ENCODE results near the gene TMEM163. TPM values are rescaled to one million over a fixed set of nuclear protein-coding genes. Genes with fewer than 3 reads are reported as not detected.
A peak's percentile ranks its signal among the peaks of the same experiment; 100 is the strongest.

The TMEM163 gene
- polyA plus RNA-seq, 3 donors = 0.01 TPM; not detected in 2

DNA sequence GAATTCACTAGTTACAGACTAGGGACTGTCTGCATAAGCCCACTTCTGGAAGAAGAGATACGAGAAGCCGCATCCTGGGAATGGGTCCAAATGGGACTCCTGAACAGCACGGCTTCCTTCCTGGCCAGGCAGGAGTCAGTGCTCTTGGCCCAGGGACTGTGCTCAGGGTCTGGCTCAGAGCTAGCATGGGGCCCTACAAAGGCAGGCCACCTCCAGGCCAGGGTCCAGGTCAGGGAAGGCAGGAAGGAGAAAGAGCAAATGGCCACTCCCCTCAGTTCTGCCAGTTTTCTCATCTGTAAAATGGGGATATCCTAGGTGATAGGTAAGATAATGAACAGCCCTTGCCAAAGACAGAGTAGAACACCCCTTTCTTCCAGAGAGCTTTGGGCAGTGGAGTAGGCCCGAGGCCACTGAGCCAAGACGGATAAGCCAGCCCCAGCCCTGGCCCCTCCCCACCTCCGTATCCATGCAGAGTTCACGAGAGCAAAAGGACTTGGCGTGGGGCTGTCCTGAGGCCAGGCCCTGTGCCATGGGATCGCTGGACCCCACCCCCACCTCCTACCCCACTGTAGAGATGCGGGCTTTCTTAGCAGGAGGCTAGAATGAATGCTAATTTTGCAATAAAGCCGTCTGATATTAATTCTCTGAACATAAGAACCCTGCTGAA is 274.9 kb downstream of the TMEM163 start:
- Histone ChIP-seq H3K4me3 (replicated peaks in 1 of 3; ENCODE audit: low read depth in 2 of 3, low read length in 3 of 3) (no peak overlapping the region), H3K79me2 (ENCODE audit: insufficient read depth, low read length) (no peaks in the 10 kb centered on the region), H3K4me1 (ENCODE audit: control insufficient read depth in 1 of 2, insufficient read depth in 2 of 2, low read length in 2 of 2) (no peaks in the 10 kb centered on the region), H3K27me3 (ENCODE audit: control insufficient read depth in 2 of 2, insufficient read depth in 2 of 2, low read length in 2 of 2) (no peaks in the 10 kb centered on the region), H3K27ac (ENCODE audit: low read depth in 1 of 2, low read length in 2 of 2) (no peak overlapping the region), H4K20me1 (ENCODE audit: insufficient read depth, low read length) (no peaks in the 10 kb centered on the region), H2AFZ (ENCODE audit: insufficient read depth, low read depth, low read length, poor library complexity, severe bottlenecking) (no peak overlapping the region), H3K36me3 (replicated peaks in 1 of 2; ENCODE audit: control insufficient read depth in 1 of 2, insufficient read depth in 2 of 2, low read length in 2 of 2) (peaks cover 11 to 87% of the 10 kb centered on the region in 2 donors), H3K9me3 (replicated peaks in 1 of 2; ENCODE audit: control insufficient read depth in 1 of 2, insufficient read depth in 1 of 2, low read length in 2 of 2) (no peaks in the 10 kb centered on the region), H3K4me2 (replicated peaks; ENCODE audit: extremely low read depth, low read length, poor library complexity, severe bottlenecking) (no peak overlapping the region), H3K9ac (ENCODE audit: insufficient read depth, low read length, poor library complexity, severe bottlenecking) (no peak overlapping the region)
- Mint-ChIP-seq H3K4me1 (no peaks in the 10 kb centered on the region), H3K9me3 (no peaks in the 10 kb centered on the region), H3K27ac (peak overlapping the region in 1 of 7 donors; percentile 36), H3K36me3 (peaks cover 61 to 75% of the 10 kb centered on the region in 2 donors), H3K27me3 (ENCODE audit: low read depth in 3 of 3) (peaks cover 0 to 1% (median 0%) of the 10 kb centered on the region in 3 donors), H3K4me3 (no peak overlapping the region)
- intact Hi-C loops (cut with micrococcal nuclease) = no loop called here
- no peak for TF ChIP-seq CTCF (IDR thresholded peaks at IDR 0.05)
- 97% methylated on average over 5 of the region's 11 CpGs for WGBS (ENCODE audit: insufficient coverage)
- no peak for DNase-seq

DNA sequence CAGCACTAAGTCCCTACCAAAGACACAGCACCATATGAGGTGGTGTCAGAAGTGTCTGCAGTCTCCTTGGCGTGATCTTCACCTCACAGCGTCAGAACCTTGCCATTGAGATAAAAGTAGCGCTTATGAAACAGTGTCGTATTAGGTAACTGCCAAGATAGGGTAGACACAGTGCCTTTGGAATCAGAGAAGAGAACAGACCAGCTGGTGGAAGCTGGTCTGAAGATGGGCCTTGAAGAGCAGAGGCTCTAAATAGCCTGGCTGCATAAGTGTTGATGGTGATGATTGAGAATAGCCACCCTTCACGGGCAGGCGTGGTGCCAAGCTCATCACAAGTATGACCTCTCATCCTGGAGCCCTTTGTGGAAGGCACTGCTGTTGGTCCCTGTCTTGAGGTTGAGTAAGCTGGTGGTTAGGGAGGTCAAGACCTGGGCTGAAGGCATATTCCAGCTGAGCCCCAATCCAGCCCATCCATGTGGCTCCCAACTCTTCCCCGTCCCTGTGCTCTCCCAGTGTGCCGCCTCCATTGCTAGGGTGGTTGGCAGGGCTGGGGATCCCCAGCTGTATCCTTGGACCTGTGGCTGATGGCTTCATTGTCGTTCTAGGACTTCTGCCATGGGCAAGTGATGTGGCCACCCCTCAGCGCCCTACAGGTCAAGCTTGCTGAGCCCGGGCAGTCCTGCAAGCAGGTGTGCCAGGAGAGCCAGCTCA is 277.5 kb downstream of the TMEM163 start:
- Histone ChIP-seq H3K27ac (ENCODE audit: low read depth in 1 of 2, low read length in 2 of 2) (no peak overlapping the region), H3K4me2 (replicated peaks; ENCODE audit: extremely low read depth, low read length, poor library complexity, severe bottlenecking) (no peak overlapping the region), H3K4me3 (replicated peaks in 1 of 3; ENCODE audit: low read depth in 2 of 3, low read length in 3 of 3) (no peak overlapping the region), H3K79me2 (ENCODE audit: insufficient read depth, low read length) (no peaks in the 10 kb centered on the region), H3K27me3 (ENCODE audit: control insufficient read depth in 2 of 2, insufficient read depth in 2 of 2, low read length in 2 of 2) (no peaks in the 10 kb centered on the region), H2AFZ (ENCODE audit: insufficient read depth, low read depth, low read length, poor library complexity, severe bottlenecking) (no peak overlapping the region), H3K4me1 (ENCODE audit: control insufficient read depth in 1 of 2, insufficient read depth in 2 of 2, low read length in 2 of 2) (no peaks in the 10 kb centered on the region), H3K9me3 (replicated peaks in 1 of 2; ENCODE audit: control insufficient read depth in 1 of 2, insufficient read depth in 1 of 2, low read length in 2 of 2) (no peaks in the 10 kb centered on the region), H3K36me3 (replicated peaks in 1 of 2; ENCODE audit: control insufficient read depth in 1 of 2, insufficient read depth in 2 of 2, low read length in 2 of 2) (peaks cover 7 to 77% of the 10 kb centered on the region in 2 donors), H4K20me1 (ENCODE audit: insufficient read depth, low read length) (no peaks in the 10 kb centered on the region), H3K9ac (ENCODE audit: insufficient read depth, low read length, poor library complexity, severe bottlenecking) (no peak overlapping the region)
- no peaks in the 10 kb centered on the region for H3K9me3 Mint-ChIP-seq
- peaks cover 60 to 74% of the 10 kb centered on the region in 2 donors for H3K36me3 Mint-ChIP-seq
- H3K27ac Mint-ChIP-seq = peak overlapping the region in 3 of 7 donors; percentile 25 to 58 (median 35)
- DNase-seq = no peak
- WGBS (ENCODE audit: insufficient coverage) = 99% methylated on average over 6 of the region's 11 CpGs
- no peaks in the 10 kb centered on the region for H3K4me1 Mint-ChIP-seq
- TF ChIP-seq CTCF (IDR thresholded peaks at IDR 0.05) = no peak
- no peak overlapping the region for H3K4me3 Mint-ChIP-seq
- intact Hi-C loops (cut with micrococcal nuclease) = no loop called here
- no peaks in the 10 kb centered on the region for H3K27me3 Mint-ChIP-seq (ENCODE audit: low read depth in 3 of 3)
